ENCODE data around the gene ATG7.

ATG7 gene

GRCh38 chr3:11535243-11535960 lies 263.2 kb downstream of the ATG7 start:
- no peak overlapping the region for H3K4me3 ChIP-seq (ENCODE audit: low read length)
- DNase-seq (ENCODE audit: low read depth, low spot score): no peak

GRCh38 chr3:11536132-11536935 lies 264.1 kb downstream of the ATG7 start:
- DNase-seq (ENCODE audit: low read depth, low spot score): no peak
- no peak overlapping the region for H3K4me3 ChIP-seq (ENCODE audit: low read length)

- no peak overlapping the region for H3K4me3 ChIP-seq (ENCODE audit: low read length)
- DNase-seq (ENCODE audit: low read depth, low spot score): no peak
Measured at GRCh38 chr3:11536936-11537612, 264.9 kb downstream of the ATG7 start.

- DNase-seq (ENCODE audit: low read depth, low spot score): no peak
Measured at GRCh38 chr3:11538581-11538980, 266.4 kb downstream of the ATG7 start.

GRCh38 chr3:11539218-11539617 lies 267.0 kb downstream of the ATG7 start:
- no peak for DNase-seq (ENCODE audit: low read depth, low spot score)
- no peak overlapping the region for H3K4me3 ChIP-seq (ENCODE audit: low read length)

More at GRCh38 chr3:11538581-11538980, 266.4 kb downstream of the ATG7 start:
- H3K4me3 ChIP-seq (ENCODE audit: low read length): no peak overlapping the region

GRCh38 chr3:11539677-11540076 lies 267.5 kb downstream of the ATG7 start:
- DNase-seq (ENCODE audit: low read depth, low spot score): no peak

GRCh38 chr3:11541321-11542303 lies 269.4 kb downstream of the ATG7 start:
- no peak overlapping the region for H3K4me3 ChIP-seq (ENCODE audit: low read length)

More at GRCh38 chr3:11539677-11540076, 267.5 kb downstream of the ATG7 start:
- no peak overlapping the region for H3K4me3 ChIP-seq (ENCODE audit: low read length)

GRCh38 chr3:11542551-11542950 lies 270.4 kb downstream of the ATG7 start:
- H3K4me3 ChIP-seq (ENCODE audit: low read length): no peak overlapping the region
- no peak for DNase-seq (ENCODE audit: low read depth, low spot score)

More at GRCh38 chr3:11541321-11542303, 269.4 kb downstream of the ATG7 start:
- DNase-seq (ENCODE audit: low read depth, low spot score): no peak

GRCh38 chr3:11543141-11543947 lies 271.1 kb downstream of the ATG7 start:
- no peak for DNase-seq (ENCODE audit: low read depth, low spot score)

GRCh38 chr3:11543948-11544387 lies 271.8 kb downstream of the ATG7 start:
- no peak for DNase-seq (ENCODE audit: low read depth, low spot score)
- no peak overlapping the region for H3K4me3 ChIP-seq (ENCODE audit: low read length)

More at GRCh38 chr3:11543141-11543947, 271.1 kb downstream of the ATG7 start:
- no peak overlapping the region for H3K4me3 ChIP-seq (ENCODE audit: low read length)

GRCh38 chr3:11544412-11545181 lies 272.4 kb downstream of the ATG7 start:
- DNase-seq (ENCODE audit: low read depth, low spot score): no peak
- no peak overlapping the region for H3K4me3 ChIP-seq (ENCODE audit: low read length)

- no peak overlapping the region for H3K4me3 ChIP-seq (ENCODE audit: low read length)
- no peak for DNase-seq (ENCODE audit: low read depth, low spot score)
Measured at GRCh38 chr3:11545186-11545851, 273.1 kb downstream of the ATG7 start.

GRCh38 chr3:11546657-11547302 lies 274.6 kb downstream of the ATG7 start:
- DNase-seq (ENCODE audit: low read depth, low spot score): no peak
- no peak overlapping the region for H3K4me3 ChIP-seq (ENCODE audit: low read length)

- no peak for DNase-seq (ENCODE audit: low read depth, low spot score)
- H3K4me3 ChIP-seq (ENCODE audit: low read length): no peak overlapping the region
Measured at GRCh38 chr3:11547498-11547897, 275.3 kb downstream of the ATG7 start.

GRCh38 chr3:11548721-11549131 lies 276.5 kb downstream of the ATG7 start:
- DNase-seq (ENCODE audit: low read depth, low spot score): no peak
- no peak overlapping the region for H3K4me3 ChIP-seq (ENCODE audit: low read length)

- H3K4me3 ChIP-seq (ENCODE audit: low read length): no peak overlapping the region
- no peak for DNase-seq (ENCODE audit: low read depth, low spot score)
Measured at GRCh38 chr3:11549580-11550140, 277.5 kb downstream of the ATG7 start.
